ENCODE data around the gene CLPSL1. TPM values are rescaled to one million over a fixed set of nuclear protein-coding genes. Genes with fewer than 3 reads are reported as not detected.

Gene CLPSL1
- total RNA-seq, 3 donors from 2014 or later (not counting 1 experiment from before 2014, with no cell fraction given), result not detected

DNA sequence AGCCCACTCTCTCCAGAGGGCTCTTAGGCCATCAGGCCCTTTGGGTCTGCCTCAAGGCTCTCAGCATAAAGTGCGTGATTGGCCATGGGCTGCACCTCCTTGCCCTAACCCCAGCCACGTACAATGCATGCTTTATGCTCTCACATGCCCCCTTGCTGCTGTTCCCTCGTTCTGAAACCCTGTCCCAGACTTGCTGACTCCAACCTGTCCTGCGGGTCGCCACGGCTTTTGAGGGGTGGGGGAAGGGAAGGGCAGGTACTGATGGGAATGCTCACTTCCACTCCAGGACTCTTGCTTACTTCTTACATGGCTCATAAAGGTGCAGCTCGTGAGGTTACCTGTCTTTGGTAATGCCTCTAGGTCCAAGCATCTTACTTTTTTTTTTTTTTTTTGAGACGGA is 38.0 kb upstream of the CLPSL1 start:
- Histone ChIP-seq H3K27me3 (ENCODE audit: control insufficient read depth, insufficient read depth, low read length) (no peaks in the 10 kb centered on the region), H3K9me3 (ENCODE audit: control insufficient read depth, insufficient read depth, low read length) (no peaks in the 10 kb centered on the region), H3K27ac (ENCODE audit: low read length) (no peak overlapping the region), H3K4me1 (ENCODE audit: control insufficient read depth, insufficient read depth, low read length) (no peaks in the 10 kb centered on the region), H3K4me3 (ENCODE audit: low read length) (no peak overlapping the region), H3K36me3 (ENCODE audit: control insufficient read depth, insufficient read depth, low read length) (no peaks in the 10 kb centered on the region)
- TF ChIP-seq CTCF (IDR thresholded peaks at IDR 0.05), result no peak
- intact Hi-C loops (cut with micrococcal nuclease), result no loop called here
- no peak overlapping the region for H3K27ac Mint-ChIP-seq
- H3K27me3 Mint-ChIP-seq (ENCODE audit: low read depth in 2 of 2), result peaks cover 0 to 3% of the 10 kb centered on the region in 2 donors
- H3K9me3 Mint-ChIP-seq, result peaks cover 0 to 3% of the 10 kb centered on the region in 2 donors
- DNase-seq (no peak), ATAC-seq (no peak)
- H3K4me3 Mint-ChIP-seq, result no peak overlapping the region
- WGBS (ENCODE audit: insufficient coverage), result 88% methylated on average over 8 of the region's 8 CpGs
- H3K36me3 Mint-ChIP-seq, result no peaks in the 10 kb centered on the region
- peaks cover 0 to under 1% of the 10 kb centered on the region in 2 donors for H3K4me1 Mint-ChIP-seq

DNA sequence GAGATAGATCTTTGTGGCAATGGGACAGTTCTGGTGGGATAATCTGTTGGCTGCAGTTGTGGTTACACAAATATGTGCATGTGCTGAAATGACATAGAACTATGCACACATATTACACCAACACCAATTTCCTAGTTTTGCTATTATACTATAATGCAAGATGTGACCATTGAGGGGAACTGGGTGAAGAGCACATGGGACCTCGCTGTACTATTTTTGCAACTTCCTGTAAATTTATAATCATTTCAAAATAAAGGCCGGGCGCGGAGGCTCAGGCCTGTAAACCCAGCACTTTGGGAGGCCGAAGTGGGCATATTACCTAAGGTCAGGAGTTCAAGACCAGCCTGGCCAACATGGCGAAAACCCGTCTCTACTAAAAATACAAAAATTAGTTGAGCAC is 35.3 kb upstream of the CLPSL1 start:
- peaks cover 0 to 4% of the 10 kb centered on the region in 2 donors for H3K9me3 Mint-ChIP-seq
- no peaks in the 10 kb centered on the region for H3K4me1 Mint-ChIP-seq
- H3K9me3 ChIP-seq (ENCODE audit: control insufficient read depth, insufficient read depth, low read length), result no peaks in the 10 kb centered on the region
- no peak overlapping the region for H3K27ac ChIP-seq (ENCODE audit: low read length)
- H3K27me3 Mint-ChIP-seq (ENCODE audit: low read depth in 2 of 2), result peaks cover 0 to 3% of the 10 kb centered on the region in 2 donors
- WGBS (ENCODE audit: insufficient coverage), result 91% methylated on average over 7 of the region's 7 CpGs
- intact Hi-C loops (cut with micrococcal nuclease), result no loop called here
- H3K36me3 Mint-ChIP-seq, result no peaks in the 10 kb centered on the region
- H3K27me3 ChIP-seq (ENCODE audit: control insufficient read depth, insufficient read depth, low read length), result no peaks in the 10 kb centered on the region
- DNase-seq, result no peak
- no peaks in the 10 kb centered on the region for H3K4me1 ChIP-seq (ENCODE audit: control insufficient read depth, insufficient read depth, low read length)
- H3K27ac Mint-ChIP-seq, result no peak overlapping the region
- no peaks in the 10 kb centered on the region for H3K36me3 ChIP-seq (ENCODE audit: control insufficient read depth, insufficient read depth, low read length)
- no peak overlapping the region for H3K4me3 Mint-ChIP-seq
- no peak overlapping the region for H3K4me3 ChIP-seq (ENCODE audit: low read length)
- ATAC-seq, result no peak
- TF ChIP-seq CTCF (IDR thresholded peaks at IDR 0.05), result no peak

GRCh38 chr6:35746516-35746915 is 34.3 kb upstream of the CLPSL1 start:
- intact Hi-C loops (cut with micrococcal nuclease), result no loop called here
- ATAC-seq (no peak), DNase-seq (no peak)
- no peak overlapping the region for H3K4me3 Mint-ChIP-seq
- no peak for TF ChIP-seq CTCF (IDR thresholded peaks at IDR 0.05)
- H3K9me3 ChIP-seq (ENCODE audit: control insufficient read depth, insufficient read depth, low read length), result no peaks in the 10 kb centered on the region
- no peak overlapping the region for H3K4me3 ChIP-seq (ENCODE audit: low read length)
- no peak overlapping the region for H3K27ac ChIP-seq (ENCODE audit: low read length)
- H3K9me3 Mint-ChIP-seq, result peaks cover 0 to 4% of the 10 kb centered on the region in 2 donors
- WGBS (ENCODE audit: insufficient coverage), result 88% methylated on average over 3 of the region's 3 CpGs
- H3K36me3 ChIP-seq (ENCODE audit: control insufficient read depth, insufficient read depth, low read length), result no peaks in the 10 kb centered on the region
- peaks cover 0 to 3% of the 10 kb centered on the region in 2 donors for H3K27me3 Mint-ChIP-seq (ENCODE audit: low read depth in 2 of 2)
- no peaks in the 10 kb centered on the region for H3K4me1 Mint-ChIP-seq
- no peak overlapping the region for H3K27ac Mint-ChIP-seq
- no peaks in the 10 kb centered on the region for H3K36me3 Mint-ChIP-seq
- H3K4me1 ChIP-seq (ENCODE audit: control insufficient read depth, insufficient read depth, low read length), result no peaks in the 10 kb centered on the region
- H3K27me3 ChIP-seq (ENCODE audit: control insufficient read depth, insufficient read depth, low read length), result no peaks in the 10 kb centered on the region

DNA sequence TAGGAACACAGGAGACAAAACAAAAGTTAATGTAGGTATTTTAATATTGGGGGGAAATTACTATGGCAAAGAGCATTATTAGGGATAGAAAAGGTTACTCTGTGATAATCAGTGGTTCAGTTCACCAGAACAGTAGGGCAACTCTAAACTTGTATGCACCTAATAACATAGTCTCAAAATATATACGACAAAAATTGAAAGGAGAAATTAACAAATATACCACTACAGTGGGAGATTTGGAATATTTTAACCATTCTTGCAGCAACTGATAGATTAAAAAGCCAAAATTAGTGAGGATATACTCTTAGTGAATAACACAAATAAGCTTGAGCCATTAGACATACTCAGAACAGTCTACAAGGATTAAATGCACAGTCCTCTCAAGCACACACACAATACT is 32.9 kb upstream of the CLPSL1 start:
- no peak overlapping the region for H3K4me3 Mint-ChIP-seq
- no peak for TF ChIP-seq CTCF (IDR thresholded peaks at IDR 0.05)
- Histone ChIP-seq H3K27ac (ENCODE audit: low read length) (no peak overlapping the region), H3K9me3 (ENCODE audit: control insufficient read depth, insufficient read depth, low read length) (no peaks in the 10 kb centered on the region), H3K27me3 (ENCODE audit: control insufficient read depth, insufficient read depth, low read length) (no peaks in the 10 kb centered on the region), H3K4me1 (ENCODE audit: control insufficient read depth, insufficient read depth, low read length) (no peaks in the 10 kb centered on the region), H3K4me3 (ENCODE audit: low read length) (no peak overlapping the region), H3K36me3 (ENCODE audit: control insufficient read depth, insufficient read depth, low read length) (no peaks in the 10 kb centered on the region)
- H3K36me3 Mint-ChIP-seq, result no peaks in the 10 kb centered on the region
- H3K27me3 Mint-ChIP-seq (ENCODE audit: low read depth in 2 of 2), result peaks cover 0 to 3% of the 10 kb centered on the region in 2 donors
- no peak for ATAC-seq
- intact Hi-C loops (cut with micrococcal nuclease), result no loop called here
- WGBS (ENCODE audit: insufficient coverage), result no CpG with 5 or more reads among the region's 1 CpG
- no peak overlapping the region for H3K27ac Mint-ChIP-seq
- peaks cover 0 to 4% of the 10 kb centered on the region in 2 donors for H3K9me3 Mint-ChIP-seq
- no peaks in the 10 kb centered on the region for H3K4me1 Mint-ChIP-seq
- no peak for DNase-seq
